Measurements from ENCODE around the gene GPS1.

DNA sequence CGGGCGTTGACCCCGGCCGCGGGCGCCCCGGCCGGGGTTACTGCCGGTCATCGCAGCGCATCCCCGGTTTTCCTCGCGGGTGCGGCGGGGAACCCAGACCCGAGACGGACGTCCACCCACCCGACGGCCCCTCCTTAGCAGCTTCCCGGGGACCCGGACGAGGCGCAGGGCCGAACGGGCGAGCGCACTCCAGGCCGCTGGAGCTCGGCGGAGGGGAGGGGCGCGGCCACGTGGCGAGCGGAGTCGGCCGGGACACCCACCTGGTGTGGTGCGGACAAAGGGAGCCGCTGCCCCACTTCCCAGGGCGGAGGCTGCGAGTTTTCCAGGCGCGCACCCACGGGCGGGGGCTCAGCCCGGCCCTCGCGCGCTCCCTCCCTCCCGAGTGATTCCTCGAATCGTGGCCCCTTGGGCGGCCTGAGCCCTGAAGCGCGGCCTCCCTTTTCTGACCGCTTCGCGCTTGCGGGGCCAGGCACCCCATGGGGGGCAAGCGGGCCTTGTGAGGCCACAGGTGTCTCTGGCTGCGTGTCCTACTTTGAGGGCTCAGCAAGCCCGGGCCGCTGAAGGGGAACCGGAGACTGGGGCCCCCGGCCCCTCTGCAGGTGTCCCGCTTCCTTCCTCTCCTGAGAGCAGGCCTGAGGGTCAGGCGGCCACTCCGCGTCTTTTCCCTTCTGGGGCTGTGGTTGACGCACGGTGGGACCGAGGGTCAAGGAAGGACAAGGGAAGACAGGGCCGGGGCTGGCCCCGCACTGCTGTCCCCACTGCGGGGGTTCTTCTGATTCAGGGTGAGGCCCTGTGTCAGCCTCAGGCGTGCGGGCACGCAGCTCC lies 47.5 kb downstream of the GPS1 start:
- no peak for TF ChIP-seq GTF2I (CRISPR knock-in tag; conservative IDR thresholded peaks at IDR 0.05)
- TF ChIP-seq, protein P1, sequence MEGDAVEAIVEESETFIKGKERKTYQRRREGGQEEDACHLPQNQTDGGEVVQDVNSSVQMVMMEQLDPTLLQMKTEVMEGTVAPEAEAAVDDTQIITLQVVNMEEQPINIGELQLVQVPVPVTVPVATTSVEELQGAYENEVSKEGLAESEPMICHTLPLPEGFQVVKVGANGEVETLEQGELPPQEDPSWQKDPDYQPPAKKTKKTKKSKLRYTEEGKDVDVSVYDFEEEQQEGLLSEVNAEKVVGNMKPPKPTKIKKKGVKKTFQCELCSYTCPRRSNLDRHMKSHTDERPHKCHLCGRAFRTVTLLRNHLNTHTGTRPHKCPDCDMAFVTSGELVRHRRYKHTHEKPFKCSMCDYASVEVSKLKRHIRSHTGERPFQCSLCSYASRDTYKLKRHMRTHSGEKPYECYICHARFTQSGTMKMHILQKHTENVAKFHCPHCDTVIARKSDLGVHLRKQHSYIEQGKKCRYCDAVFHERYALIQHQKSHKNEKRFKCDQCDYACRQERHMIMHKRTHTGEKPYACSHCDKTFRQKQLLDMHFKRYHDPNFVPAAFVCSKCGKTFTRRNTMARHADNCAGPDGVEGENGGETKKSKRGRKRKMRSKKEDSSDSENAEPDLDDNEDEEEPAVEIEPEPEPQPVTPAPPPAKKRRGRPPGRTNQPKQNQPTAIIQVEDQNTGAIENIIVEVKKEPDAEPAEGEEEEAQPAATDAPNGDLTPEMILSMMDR (IDR thresholded peaks at IDR 0.05), result no peak
- TF ChIP-seq JAZF1 (CRISPR knock-in tag; IDR thresholded peaks at IDR 0.05), result no peak
- TF ChIP-seq ESRRA (CRISPR knock-in tag; IDR thresholded peaks at IDR 0.05; ENCODE audit: borderline replicate concordance), result no peak
- TF ChIP-seq GABPB1 (CRISPR knock-in tag; IDR thresholded peaks at IDR 0.05), result no peak
- peak; percentile 45; the same call in 1 of the 2 replicates for TF ChIP-seq SMAD3 (CRISPR knock-in tag; IDR thresholded peaks at IDR 0.05; ENCODE audit: borderline replicate concordance)
- no peak for TF ChIP-seq ZNF317 (CRISPR knock-in tag; IDR thresholded peaks at IDR 0.05; ENCODE audit: borderline replicate concordance, low read depth)
- TF ChIP-seq, protein P2, sequence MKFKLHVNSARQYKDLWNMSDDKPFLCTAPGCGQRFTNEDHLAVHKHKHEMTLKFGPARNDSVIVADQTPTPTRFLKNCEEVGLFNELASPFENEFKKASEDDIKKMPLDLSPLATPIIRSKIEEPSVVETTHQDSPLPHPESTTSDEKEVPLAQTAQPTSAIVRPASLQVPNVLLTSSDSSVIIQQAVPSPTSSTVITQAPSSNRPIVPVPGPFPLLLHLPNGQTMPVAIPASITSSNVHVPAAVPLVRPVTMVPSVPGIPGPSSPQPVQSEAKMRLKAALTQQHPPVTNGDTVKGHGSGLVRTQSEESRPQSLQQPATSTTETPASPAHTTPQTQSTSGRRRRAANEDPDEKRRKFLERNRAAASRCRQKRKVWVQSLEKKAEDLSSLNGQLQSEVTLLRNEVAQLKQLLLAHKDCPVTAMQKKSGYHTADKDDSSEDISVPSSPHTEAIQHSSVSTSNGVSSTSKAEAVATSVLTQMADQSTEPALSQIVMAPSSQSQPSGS (CRISPR knock-in tag; IDR thresholded peaks at IDR 0.05; ENCODE audit: borderline replicate concordance, low read depth), result no peak
- TF ChIP-seq, protein P3, sequence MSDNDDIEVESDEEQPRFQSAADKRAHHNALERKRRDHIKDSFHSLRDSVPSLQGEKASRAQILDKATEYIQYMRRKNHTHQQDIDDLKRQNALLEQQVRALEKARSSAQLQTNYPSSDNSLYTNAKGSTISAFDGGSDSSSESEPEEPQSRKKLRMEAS (CRISPR knock-in tag; IDR thresholded peaks at IDR 0.05), result peak; percentile 97
- no peak for TF ChIP-seq NR2C2 (CRISPR knock-in tag; IDR thresholded peaks at IDR 0.05)
- TF ChIP-seq ZNF121 (CRISPR knock-in tag; IDR thresholded peaks at IDR 0.05), result no peak
- no peak for TF ChIP-seq PRRX2 (CRISPR knock-in tag; IDR thresholded peaks at IDR 0.05)
- TF ChIP-seq, protein P4, sequence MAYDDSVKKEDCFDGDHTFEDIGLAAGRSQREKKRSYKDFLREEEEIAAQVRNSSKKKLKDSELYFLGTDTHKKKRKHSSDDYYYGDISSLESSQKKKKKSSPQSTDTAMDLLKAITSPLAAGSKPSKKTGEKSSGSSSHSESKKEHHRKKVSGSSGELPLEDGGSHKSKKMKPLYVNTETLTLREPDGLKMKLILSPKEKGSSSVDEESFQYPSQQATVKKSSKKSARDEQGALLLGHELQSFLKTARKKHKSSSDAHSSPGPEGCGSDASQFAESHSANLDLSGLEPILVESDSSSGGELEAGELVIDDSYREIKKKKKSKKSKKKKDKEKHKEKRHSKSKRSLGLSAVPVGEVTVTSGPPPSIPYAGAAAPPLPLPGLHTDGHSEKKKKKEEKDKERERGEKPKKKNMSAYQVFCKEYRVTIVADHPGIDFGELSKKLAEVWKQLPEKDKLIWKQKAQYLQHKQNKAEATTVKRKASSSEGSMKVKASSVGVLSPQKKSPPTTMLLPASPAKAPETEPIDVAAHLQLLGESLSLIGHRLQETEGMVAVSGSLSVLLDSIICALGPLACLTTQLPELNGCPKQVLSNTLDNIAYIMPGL (CRISPR knock-in tag; IDR thresholded peaks at IDR 0.05), result 0 out of 2 replicates have a peak, but pooled peaks have one; percentile 19
- no peak for TF ChIP-seq IRF2 (CRISPR knock-in tag; IDR thresholded peaks at IDR 0.05; ENCODE audit: borderline replicate concordance, low read depth)
